PC-9 (cell line): ENCODE data around the gene TOX2. TPM values are rescaled to one million over a fixed set of nuclear protein-coding genes. Genes with fewer than 3 reads are reported as not detected.
A peak's percentile ranks its signal among the peaks of the same experiment; 100 is the strongest.

Experiments used
- BruUV-seq: library from RNA; stranded (reverse); fragments of 400-500 nt; replicated peaks from 2 replicates; lab custom pipeline; 2021; lab: Mats Ljungman, UMichigan
- CTCF ChIA-PET: fragments of 300-600 bp; sonication (Branson Sonifier 250); formaldehyde crosslinking; loops from one replicate; lab custom pipeline; 2022; ENCODE audit warnings: antibody characterized with exemption; lab: Charles Lee
- POLR2A ChIA-PET: fragments of 300-600 bp; sonication (Branson Sonifier 250); formaldehyde crosslinking; loops from one replicate; lab custom pipeline; 2022; ENCODE audit warnings: antibody characterized with exemption; ENCODE audit not compliant: unreplicated experiment; lab: Charles Lee
- DNase-seq, 2 experiments: peaks; one replicate each; pipeline versions ENCODE4 v3.0.0 to v3.0.0-alpha.2; 2015 to 2022; ENCODE audit warnings: mixed read lengths in 1 of 2
- H2AFZ ChIP-seq: fragments of 200-600 bp; sonication (generic); 2 replicates; pipeline ENCODE4 v1.8.1; 2017; ENCODE audit warnings: antibody characterized with exemption
- H3F3A ChIP-seq: fragments of 200-600 bp; sonication (generic); 2 replicates; pipeline ENCODE4 v1.8.1; 2017; ENCODE audit warnings: antibody characterized with exemption, mild to moderate bottlenecking, low read depth; ENCODE audit not compliant: insufficient read depth
- H3K27ac ChIP-seq: fragments of 200-600 bp; sonication (generic); 2 replicates; pipeline ENCODE4 v1.6.1; 2016; ENCODE audit warnings: mixed run types
- H3K27me3 ChIP-seq: fragments of 200-600 bp; sonication (generic); 2 replicates; pipeline ENCODE4 v1.6.1; 2016; ENCODE audit warnings: low read depth, mixed run types; ENCODE audit not compliant: insufficient read depth
- H3K36me3 ChIP-seq: fragments of 200-600 bp; sonication (generic); 2 replicates; pipeline ENCODE4 v1.6.1; 2016; ENCODE audit warnings: low read depth, mixed run types
- H3K4me1 ChIP-seq: fragments of 200-600 bp; sonication (generic); replicated peaks from 2 replicates; pipeline ENCODE4 v1.6.1; 2016; ENCODE audit warnings: mixed run types; ENCODE audit not compliant: insufficient read depth
- H3K4me2 ChIP-seq: fragments of 200-600 bp; sonication (generic); 2 replicates; pipeline ENCODE4 v1.6.1; 2017; ENCODE audit warnings: mixed run types
- H3K4me3 ChIP-seq: fragments of 200-600 bp; sonication (generic); 2 replicates; pipeline ENCODE4 v1.6.1; 2016; ENCODE audit warnings: mixed run types
- H3K79me2 ChIP-seq: fragments of 200-600 bp; sonication (generic); 2 replicates; pipeline ENCODE4 v1.6.1; 2017; ENCODE audit warnings: low read depth, mixed run types
- H3K9me2 ChIP-seq: fragments of 200-600 bp; sonication (generic); 2 replicates; pipeline ENCODE4 v1.8.1; 2017; ENCODE audit warnings: mild to moderate bottlenecking; ENCODE audit not compliant: insufficient read depth
- H3K9me3 ChIP-seq: fragments of 200-600 bp; sonication (generic); 2 replicates; pipeline ENCODE4 v1.8.1; 2016; ENCODE audit warnings: low read depth; ENCODE audit not compliant: insufficient read depth
- H4K20me1 ChIP-seq: fragments of 200-600 bp; sonication (generic); 2 replicates; pipeline ENCODE4 v1.8.1; 2017; ENCODE audit not compliant: insufficient read depth
- CTCF ChIP-seq: fragments of 200-600 bp; sonication (generic); conservative IDR thresholded peaks from 2 replicates; pipeline ENCODE4 v1.6.1; 2017; ENCODE audit warnings: mixed run types, antibody characterized with exemption, mild to moderate bottlenecking, moderate library complexity
- EZH2 ChIP-seq: fragments of 200-600 bp; sonication (generic); IDR thresholded peaks from 2 replicates; pipeline ENCODE4 v1.8.0; 2017; ENCODE audit warnings: antibody characterized with exemption, low read depth
- intact Hi-C: fragments of 100-400 bp; cut with micrococcal nuclease; formaldehyde crosslinking; loops from one replicate; pipeline ENCODE4 v1.10.0; 2022; ENCODE audit not compliant: unreplicated experiment
- total RNA-seq: library from RNA; stranded (reverse); gene quantifications from 2 replicates; pipeline ENCODE4 v1.2.3, GENCODE V29; 2021

TOX2 gene
- total RNA-seq, 1 experiment from 2014 or later, result 30.1 TPM

- no peak for DNase-seq
Observed at GRCh38 chr20:43985121-43985520, 70.5 kb downstream of the TOX2 start.

GRCh38 chr20:43985608-43986316 is 71.1 kb downstream of the TOX2 start:
- H3K79me2 ChIP-seq, result peaks cover 20% of the 10 kb centered on the region; the same call in 1 of the 2 replicates
- no peak overlapping the region for H3K27ac ChIP-seq
- no peaks in the 10 kb centered on the region for H3K4me1 ChIP-seq
- no peak overlapping the region for H2AFZ ChIP-seq
- no peaks in the 10 kb centered on the region for H3K9me2 ChIP-seq
- peaks cover 29% of the 10 kb centered on the region; the same call in 1 of the 2 replicates for H3K36me3 ChIP-seq
- no peaks in the 10 kb centered on the region for H3K9me3 ChIP-seq
- no peaks in the 10 kb centered on the region for H4K20me1 ChIP-seq
- H3K4me3 ChIP-seq, result no peak overlapping the region
- POLR2A ChIA-PET, result interaction anchor here (0.7 kb wide), 2 partner anchors 98 to 356 kb away, joined by 3 to 9 read pairs; no protein-coding TSS in a partner anchor
- BruUV-seq, result no TSS peak
- H3F3A ChIP-seq, result peaks cover 12% of the 10 kb centered on the region; the same call in 1 of the 2 replicates
- H3K27me3 ChIP-seq, result no peaks in the 10 kb centered on the region
- intact Hi-C loops, result no loop called here
- no peak overlapping the region for H3K4me2 ChIP-seq
- DNase-seq, result no peak
- CTCF ChIA-PET, result no interaction called here
- TF ChIP-seq EZH2 (no peak), CTCF (no peak)

More at GRCh38 chr20:43985121-43985520, 70.5 kb downstream of the TOX2 start:
- H3K27ac ChIP-seq, result no peak overlapping the region
- POLR2A ChIA-PET, result interaction anchor here (0.7 kb wide), 1 partner anchor 355 kb away, joined by 3 read pairs; no protein-coding TSS in a partner anchor
- H3K27me3 ChIP-seq, result no peaks in the 10 kb centered on the region
- H3K9me3 ChIP-seq, result no peaks in the 10 kb centered on the region
- H3K9me2 ChIP-seq, result 0 out of 2 replicates have a peak, but pooled peaks cover 4% of the 10 kb centered on the region
- H3F3A ChIP-seq, result peaks cover 12% of the 10 kb centered on the region; the same call in 1 of the 2 replicates
- CTCF ChIA-PET, result no interaction called here
- H3K36me3 ChIP-seq, result peaks cover 29% of the 10 kb centered on the region; the same call in 1 of the 2 replicates
- H4K20me1 ChIP-seq, result no peaks in the 10 kb centered on the region
- no peak overlapping the region for H3K4me3 ChIP-seq
- H2AFZ ChIP-seq, result no peak overlapping the region
- BruUV-seq, result no TSS peak
- H3K4me2 ChIP-seq, result no peak overlapping the region
- TF ChIP-seq EZH2 (no peak), CTCF (no peak)
- H3K79me2 ChIP-seq, result peaks cover 20% of the 10 kb centered on the region; the same call in 1 of the 2 replicates
- intact Hi-C loops, result no loop called here
- H3K4me1 ChIP-seq, result no peaks in the 10 kb centered on the region

GRCh38 chr20:43987018-43987417 is 72.4 kb downstream of the TOX2 start:
- Histone ChIP-seq H3K9me3 (no peaks in the 10 kb centered on the region), H3F3A (peaks cover 12% of the 10 kb centered on the region; the same call in 1 of the 2 replicates), H3K4me1 (no peaks in the 10 kb centered on the region), H4K20me1 (no peaks in the 10 kb centered on the region), H3K36me3 (peaks cover 29% of the 10 kb centered on the region; the same call in 1 of the 2 replicates), H3K27ac (peak overlapping the region; percentile 3; the same call in 1 of the 2 replicates), H3K9me2 (no peaks in the 10 kb centered on the region), H3K27me3 (no peaks in the 10 kb centered on the region), H2AFZ (no peak overlapping the region), H3K79me2 (peaks cover 23% of the 10 kb centered on the region; the same call in 1 of the 2 replicates), H3K4me2 (no peak overlapping the region), H3K4me3 (no peak overlapping the region)
- no TSS peak for BruUV-seq
- no peak for DNase-seq
- TF ChIP-seq EZH2, result no peak
- TF ChIP-seq CTCF, result no peak
- intact Hi-C loops, result no loop called here
- CTCF ChIA-PET, result no interaction called here
- POLR2A ChIA-PET, result no interaction called here
